ENCODE results near the gene EEF2K. TPM values are rescaled to one million over a fixed set of nuclear protein-coding genes. Genes with fewer than 3 reads are reported as not detected.

The EEF2K gene
- total RNA-seq, 4 donors from 2014 or later: 15.6 to 21.3 (median 19.9) TPM

DNA sequence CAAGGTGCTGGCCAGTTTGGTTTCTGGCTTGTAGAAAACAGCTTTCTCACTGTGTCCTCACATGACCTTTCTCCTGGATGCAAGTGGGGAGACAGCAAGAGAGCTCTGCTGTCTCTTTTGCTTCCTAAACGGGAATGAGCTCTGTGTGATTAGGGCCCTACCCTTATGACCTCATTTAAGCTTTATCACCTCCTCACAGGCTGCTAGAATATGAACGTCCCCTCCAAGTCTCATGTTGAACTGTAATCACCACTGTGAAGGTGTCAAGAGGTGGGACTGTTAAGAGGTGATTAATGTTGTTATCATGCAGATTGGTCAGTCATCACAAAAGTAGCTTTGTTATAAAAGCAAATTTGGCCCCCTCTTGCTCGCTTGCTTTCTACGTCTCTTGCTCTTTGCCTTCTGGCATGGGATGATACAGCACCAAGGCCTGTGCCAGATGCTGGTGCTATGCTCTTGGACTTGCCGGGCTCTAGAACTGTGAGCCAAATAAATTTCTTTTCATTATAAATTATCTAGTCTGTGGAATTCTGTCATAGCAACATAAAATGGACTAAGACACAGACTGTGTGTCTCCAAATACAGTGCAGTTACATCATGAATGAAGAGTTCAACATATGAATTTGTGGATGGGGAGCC lies 76.3 kb downstream of the EEF2K start:
- intact Hi-C loops (cut with DNase I): no loop called here
- DNase-seq: no peak
- TF ChIP-seq CTCF (IDR thresholded peaks at IDR 0.05) (no peak), POLR2A (IDR thresholded peaks at IDR 0.05) (no peak)
- no peaks in the 10 kb centered on the region for H3K9me3 ChIP-seq
- no peaks in the 10 kb centered on the region for H3K27me3 ChIP-seq
- peaks cover 27 to 36% of the 10 kb centered on the region in 2 donors for H3K36me3 ChIP-seq
- H3K4me3 ChIP-seq (replicated peaks in 1 of 3): no peak overlapping the region
- no peak overlapping the region for H3K27ac ChIP-seq
- H3K4me1 ChIP-seq: no peaks in the 10 kb centered on the region
- WGBS, 2 donors: 92 to 96% methylated on average over 5 of the region's 5 CpGs

GRCh38 chr16:22284637-22285036 lies 78.6 kb downstream of the EEF2K start:
- WGBS, 2 donors: 79 to 87% methylated on average over 9 of the region's 9 CpGs
- Histone ChIP-seq H3K36me3 (peaks cover 27 to 36% of the 10 kb centered on the region in 2 donors), H3K4me1 (no peaks in the 10 kb centered on the region), H3K27ac (no peak overlapping the region), H3K9me3 (no peaks in the 10 kb centered on the region), H3K4me3 (replicated peaks in 1 of 3) (no peak overlapping the region), H3K27me3 (no peaks in the 10 kb centered on the region)
- TF ChIP-seq POLR2A (IDR thresholded peaks at IDR 0.05): no peak
- no peak for TF ChIP-seq CTCF (IDR thresholded peaks at IDR 0.05)
- DNase-seq: no peak
- intact Hi-C loops (cut with DNase I): no loop called here

GRCh38 chr16:22285080-22285479 lies 79.0 kb downstream of the EEF2K start:
- no peaks in the 10 kb centered on the region for H3K9me3 ChIP-seq
- TF ChIP-seq POLR2A (IDR thresholded peaks at IDR 0.05): no peak
- TF ChIP-seq CTCF (IDR thresholded peaks at IDR 0.05): no peak
- DNase-seq: no peak
- no peaks in the 10 kb centered on the region for H3K27me3 ChIP-seq
- intact Hi-C loops (cut with DNase I): no loop called here
- H3K4me3 ChIP-seq (replicated peaks in 1 of 3): no peak overlapping the region
- peaks cover 27 to 35% of the 10 kb centered on the region in 2 donors for H3K36me3 ChIP-seq
- H3K4me1 ChIP-seq: no peaks in the 10 kb centered on the region
- no peak overlapping the region for H3K27ac ChIP-seq
- WGBS, 2 donors: 83 to 84% methylated on average over 6 of the region's 6 CpGs

DNA sequence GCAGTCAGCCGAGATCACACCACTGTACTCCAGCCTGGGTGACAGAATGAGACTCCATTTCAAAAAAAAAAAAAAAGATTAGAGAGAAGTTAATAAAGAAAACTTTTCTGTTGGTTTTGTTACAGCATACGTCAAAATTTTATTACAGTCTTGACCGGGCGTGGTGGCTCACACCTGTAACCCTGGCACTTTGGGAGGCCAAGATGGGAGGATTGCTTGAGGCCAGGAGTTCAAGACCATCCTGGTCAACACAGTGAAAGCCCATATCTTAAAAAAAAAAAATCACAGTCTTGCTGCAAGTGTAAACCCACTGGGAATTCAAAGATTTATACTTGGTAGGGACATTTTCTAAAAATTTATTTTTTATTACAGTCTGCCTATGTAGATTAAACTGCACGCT lies 84.9 kb downstream of the EEF2K start:
- Histone ChIP-seq H3K4me1 (no peaks in the 10 kb centered on the region), H3K27ac (no peak overlapping the region), H3K36me3 (no peaks in the 10 kb centered on the region), H3K4me3 (replicated peaks in 1 of 3) (no peak overlapping the region), H3K27me3 (no peaks in the 10 kb centered on the region), H3K9me3 (no peaks in the 10 kb centered on the region)
- DNase-seq: no peak
- intact Hi-C loops (cut with DNase I): no loop called here
- TF ChIP-seq CTCF (IDR thresholded peaks at IDR 0.05): no peak
- TF ChIP-seq POLR2A (IDR thresholded peaks at IDR 0.05): no peak
- WGBS, 2 donors: 94 to 96% methylated on average over 5 of the region's 5 CpGs

DNA sequence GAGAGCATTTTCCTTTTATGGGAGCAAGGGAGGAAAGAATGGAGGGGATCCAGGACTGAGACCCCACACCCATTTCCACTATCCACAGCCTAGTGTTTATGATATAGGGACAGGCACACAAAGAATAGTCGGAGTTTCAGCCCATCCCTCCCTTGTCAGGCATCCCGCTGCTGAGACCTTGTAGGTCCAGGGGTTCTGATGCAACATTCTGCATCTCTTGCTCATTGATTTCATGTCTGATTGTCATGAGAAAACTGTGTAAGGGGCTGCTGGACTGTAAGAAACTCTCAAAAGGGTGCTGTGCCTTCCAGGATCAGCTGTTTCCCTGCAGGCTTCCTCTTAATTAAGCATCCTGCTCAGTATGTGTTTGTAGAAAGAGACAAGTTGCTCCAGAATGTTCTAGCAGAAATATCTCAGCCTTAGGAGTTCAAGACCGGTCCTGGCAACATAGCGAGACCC lies 85.8 kb downstream of the EEF2K start:
- no peak for DNase-seq
- Histone ChIP-seq H3K9me3 (no peaks in the 10 kb centered on the region), H3K4me3 (replicated peaks in 1 of 3) (no peak overlapping the region), H3K36me3 (no peaks in the 10 kb centered on the region), H3K27ac (no peak overlapping the region), H3K27me3 (no peaks in the 10 kb centered on the region), H3K4me1 (no peaks in the 10 kb centered on the region)
- 74 to 85% methylated on average over 3 to 4 of the region's 4 CpGs for WGBS, 2 donors
- no peak for TF ChIP-seq POLR2A (IDR thresholded peaks at IDR 0.05)
- no peak for TF ChIP-seq CTCF (IDR thresholded peaks at IDR 0.05)
- intact Hi-C loops (cut with DNase I): no loop called here

Measured in thyroid gland (tissue), 4 donors.